ENCODE data around the gene TSG101. TPM values are rescaled to one million over a fixed set of nuclear protein-coding genes. Genes with fewer than 3 reads are reported as not detected.

TSG101 gene
- total RNA-seq, 1 donor from 2014 or later, result 47.4 TPM

DNA sequence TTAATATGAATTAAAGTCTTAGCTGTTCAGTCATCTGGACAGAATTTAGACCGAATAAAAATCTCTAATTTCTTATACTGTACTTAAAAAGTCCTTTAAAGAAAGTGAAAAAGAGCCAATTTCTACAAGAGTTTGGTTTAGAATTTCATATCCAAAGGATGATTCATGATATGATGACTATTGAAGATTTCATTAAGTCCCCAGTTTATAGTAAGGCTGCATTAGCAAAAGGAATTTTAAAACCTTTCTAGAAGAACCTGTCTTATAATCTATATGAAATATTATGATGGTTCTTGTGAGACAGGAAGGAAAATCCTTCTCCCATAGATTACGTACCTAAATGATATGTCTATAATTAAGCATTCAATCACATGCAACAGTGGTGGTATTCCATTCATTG is 34.8 kb downstream of the TSG101 start:
- no peak for DNase-seq (ENCODE audit: low spot score)
- no peaks in the 10 kb centered on the region for H3K4me1 Mint-ChIP-seq (ENCODE audit: unreplicated experiment)
- no peaks in the 10 kb centered on the region for H3K9me3 Mint-ChIP-seq (ENCODE audit: unreplicated experiment)
- H3K36me3 Mint-ChIP-seq (ENCODE audit: low read depth, unreplicated experiment), result peaks cover 9% of the 10 kb centered on the region
- no peaks in the 10 kb centered on the region for H3K27me3 Mint-ChIP-seq (ENCODE audit: unreplicated experiment)
- TF ChIP-seq, protein P1, sequence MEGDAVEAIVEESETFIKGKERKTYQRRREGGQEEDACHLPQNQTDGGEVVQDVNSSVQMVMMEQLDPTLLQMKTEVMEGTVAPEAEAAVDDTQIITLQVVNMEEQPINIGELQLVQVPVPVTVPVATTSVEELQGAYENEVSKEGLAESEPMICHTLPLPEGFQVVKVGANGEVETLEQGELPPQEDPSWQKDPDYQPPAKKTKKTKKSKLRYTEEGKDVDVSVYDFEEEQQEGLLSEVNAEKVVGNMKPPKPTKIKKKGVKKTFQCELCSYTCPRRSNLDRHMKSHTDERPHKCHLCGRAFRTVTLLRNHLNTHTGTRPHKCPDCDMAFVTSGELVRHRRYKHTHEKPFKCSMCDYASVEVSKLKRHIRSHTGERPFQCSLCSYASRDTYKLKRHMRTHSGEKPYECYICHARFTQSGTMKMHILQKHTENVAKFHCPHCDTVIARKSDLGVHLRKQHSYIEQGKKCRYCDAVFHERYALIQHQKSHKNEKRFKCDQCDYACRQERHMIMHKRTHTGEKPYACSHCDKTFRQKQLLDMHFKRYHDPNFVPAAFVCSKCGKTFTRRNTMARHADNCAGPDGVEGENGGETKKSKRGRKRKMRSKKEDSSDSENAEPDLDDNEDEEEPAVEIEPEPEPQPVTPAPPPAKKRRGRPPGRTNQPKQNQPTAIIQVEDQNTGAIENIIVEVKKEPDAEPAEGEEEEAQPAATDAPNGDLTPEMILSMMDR (IDR thresholded peaks at IDR 0.05; ENCODE audit: unreplicated experiment), result no peak
- H3K27ac Mint-ChIP-seq (ENCODE audit: unreplicated experiment), result no peak overlapping the region
- no peak overlapping the region for H3K4me3 Mint-ChIP-seq (ENCODE audit: unreplicated experiment)

DNA sequence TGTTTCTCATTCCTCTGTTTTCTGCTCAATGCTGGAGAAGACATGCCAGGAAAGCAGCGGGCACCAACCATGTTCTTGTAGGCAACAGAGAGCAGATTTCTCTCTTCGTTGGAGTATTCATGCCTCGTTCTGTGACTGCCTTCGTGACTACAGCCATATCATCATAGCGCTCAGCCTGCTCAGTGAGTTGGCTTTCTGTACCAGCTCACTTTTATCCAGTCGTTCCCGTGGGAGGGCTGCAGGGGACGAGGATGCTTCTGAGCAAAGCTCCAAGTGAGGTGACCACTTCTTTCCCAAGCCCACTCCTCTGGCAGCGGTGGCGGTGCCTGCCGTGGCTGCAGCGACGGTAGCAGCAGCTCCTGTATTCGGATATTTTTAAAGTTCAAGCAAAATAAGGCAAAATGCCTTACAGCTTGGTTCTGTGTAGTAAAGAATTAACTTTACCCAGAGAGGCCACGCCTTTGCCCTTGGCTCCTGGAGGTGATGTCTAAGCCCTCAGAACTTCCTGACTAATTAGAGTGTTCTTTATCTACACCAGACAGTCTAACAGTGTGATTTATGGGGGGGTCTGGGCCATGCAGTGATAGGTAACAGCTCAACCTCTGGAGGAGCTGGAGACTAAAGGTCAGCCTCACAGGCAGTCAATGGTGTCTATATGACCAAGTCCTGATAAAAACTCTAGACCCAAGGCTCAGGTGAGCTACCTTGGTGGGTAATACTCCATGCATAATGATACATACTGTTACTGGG is 35.8 kb downstream of the TSG101 start:
- Mint-ChIP-seq H3K4me3 (ENCODE audit: unreplicated experiment) (no peak overlapping the region), H3K27ac (ENCODE audit: unreplicated experiment) (no peak overlapping the region), H3K9me3 (ENCODE audit: unreplicated experiment) (no peaks in the 10 kb centered on the region), H3K27me3 (ENCODE audit: unreplicated experiment) (no peaks in the 10 kb centered on the region), H3K4me1 (ENCODE audit: unreplicated experiment) (no peaks in the 10 kb centered on the region), H3K36me3 (ENCODE audit: low read depth, unreplicated experiment) (peaks cover 9% of the 10 kb centered on the region)
- TF ChIP-seq, protein P1 (IDR thresholded peaks at IDR 0.05; ENCODE audit: unreplicated experiment), result no peak
- no peak for DNase-seq (ENCODE audit: low spot score)

DNA sequence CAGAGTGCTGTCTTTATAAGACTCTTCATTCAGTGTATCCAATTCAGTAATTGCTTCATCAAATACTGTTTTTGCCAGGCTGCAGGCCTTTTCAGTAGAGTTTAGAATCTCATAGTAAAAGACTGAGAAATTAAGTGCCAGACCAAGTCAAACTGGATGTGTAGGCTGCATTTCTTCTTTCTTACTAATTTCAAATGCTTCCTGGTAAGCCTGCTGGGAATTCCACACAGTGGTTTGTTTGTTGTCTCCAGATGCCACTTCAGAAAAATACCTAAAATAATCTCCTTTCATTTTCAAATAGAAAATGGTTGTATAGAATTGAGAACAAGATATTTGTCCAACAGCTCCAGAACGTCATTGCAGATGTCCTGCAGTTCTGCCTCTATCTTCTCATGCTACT is 36.4 kb downstream of the TSG101 start:
- Mint-ChIP-seq H3K4me1 (ENCODE audit: unreplicated experiment) (no peaks in the 10 kb centered on the region), H3K27me3 (ENCODE audit: unreplicated experiment) (no peaks in the 10 kb centered on the region), H3K9me3 (ENCODE audit: unreplicated experiment) (no peaks in the 10 kb centered on the region), H3K4me3 (ENCODE audit: unreplicated experiment) (no peak overlapping the region), H3K27ac (ENCODE audit: unreplicated experiment) (no peak overlapping the region), H3K36me3 (ENCODE audit: low read depth, unreplicated experiment) (peaks cover 9% of the 10 kb centered on the region)
- no peak for DNase-seq (ENCODE audit: low spot score)
- TF ChIP-seq, protein P1 (IDR thresholded peaks at IDR 0.05; ENCODE audit: unreplicated experiment), result no peak

DNA sequence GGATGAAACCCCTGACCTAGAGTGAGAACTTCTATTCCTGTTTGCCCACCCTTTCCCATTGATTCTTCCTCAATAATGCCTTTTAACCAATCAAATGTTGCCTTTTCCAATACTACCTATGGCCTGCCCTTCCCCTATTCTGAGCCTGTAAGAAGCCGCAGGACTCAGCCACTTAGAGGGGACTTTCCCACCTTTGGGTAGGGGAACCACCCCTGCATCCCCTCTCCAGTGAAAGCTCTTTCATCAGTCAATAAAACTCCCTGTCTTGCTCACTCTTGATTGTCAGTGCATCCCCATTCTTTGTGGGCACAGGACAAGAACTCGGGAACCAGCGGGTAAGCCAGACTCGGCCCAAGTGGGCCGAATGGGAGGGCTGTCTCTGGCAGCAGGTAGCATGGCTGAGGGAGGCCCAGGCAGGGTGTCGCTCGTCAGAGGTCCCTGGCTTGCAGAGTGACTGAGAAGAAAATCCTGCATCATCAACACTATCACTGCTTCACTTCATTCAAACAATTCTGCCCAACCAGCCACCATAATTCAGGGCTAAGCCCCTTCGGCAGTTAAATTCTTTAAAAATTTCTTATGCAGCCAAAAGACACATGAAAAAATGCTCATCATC is 40.7 kb downstream of the TSG101 start:
- no peak for DNase-seq (ENCODE audit: low spot score)
- TF ChIP-seq, protein P1 (IDR thresholded peaks at IDR 0.05; ENCODE audit: unreplicated experiment), result no peak
- no peaks in the 10 kb centered on the region for H3K9me3 Mint-ChIP-seq (ENCODE audit: unreplicated experiment)
- peaks cover 2% of the 10 kb centered on the region for H3K27me3 Mint-ChIP-seq (ENCODE audit: unreplicated experiment)
- H3K4me1 Mint-ChIP-seq (ENCODE audit: unreplicated experiment), result no peaks in the 10 kb centered on the region
- peaks cover 29% of the 10 kb centered on the region for H3K36me3 Mint-ChIP-seq (ENCODE audit: low read depth, unreplicated experiment)
- no peak overlapping the region for H3K4me3 Mint-ChIP-seq (ENCODE audit: unreplicated experiment)
- no peak overlapping the region for H3K27ac Mint-ChIP-seq (ENCODE audit: unreplicated experiment)

DNA sequence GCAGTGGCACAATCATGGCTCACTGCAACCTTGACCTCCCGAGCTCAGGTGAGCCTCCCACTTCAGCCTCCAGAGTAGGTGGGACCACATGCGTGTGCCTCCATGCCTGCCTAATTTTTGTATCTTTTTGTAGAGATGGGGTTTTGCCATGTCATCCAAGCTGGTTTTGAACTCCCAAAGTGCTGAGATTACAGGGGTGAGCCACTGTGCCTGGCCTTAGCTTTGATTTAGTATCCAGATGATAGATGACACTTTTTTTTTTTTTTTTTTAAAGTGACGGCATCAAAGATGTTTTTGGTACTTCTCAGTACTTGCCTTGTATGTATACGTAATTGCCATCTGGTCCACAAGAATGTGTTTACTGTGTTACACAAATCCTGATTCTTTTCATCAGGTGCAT is 47.7 kb downstream of the TSG101 start:
- Mint-ChIP-seq H3K27me3 (ENCODE audit: unreplicated experiment) (peaks cover 2% of the 10 kb centered on the region), H3K9me3 (ENCODE audit: unreplicated experiment) (no peaks in the 10 kb centered on the region), H3K4me3 (ENCODE audit: unreplicated experiment) (no peak overlapping the region), H3K27ac (ENCODE audit: unreplicated experiment) (no peak overlapping the region), H3K36me3 (ENCODE audit: low read depth, unreplicated experiment) (peaks cover 44% of the 10 kb centered on the region), H3K4me1 (ENCODE audit: unreplicated experiment) (no peaks in the 10 kb centered on the region)
- no peak for DNase-seq (ENCODE audit: low spot score)
- TF ChIP-seq, protein P1 (IDR thresholded peaks at IDR 0.05; ENCODE audit: unreplicated experiment), result no peak

Data from endothelial cell (in vitro differentiated cells).